Stimulated activated CD4-positive, alpha-beta T cell treated with anti-CD3 and anti-CD28 coated beads, Interleukin-1b, Interleukin-23, amount 100 ng/mL, for 4 hours (primary cell): ENCODE data around the gene BCO1.

Experiments
- DNase-seq, 2 donors: peaks; one replicate each; pipeline ENCODE4 v3.0.0-alpha.2; 2020; ENCODE audit warnings: low read depth in 2 of 2

Gene BCO1

DNA sequence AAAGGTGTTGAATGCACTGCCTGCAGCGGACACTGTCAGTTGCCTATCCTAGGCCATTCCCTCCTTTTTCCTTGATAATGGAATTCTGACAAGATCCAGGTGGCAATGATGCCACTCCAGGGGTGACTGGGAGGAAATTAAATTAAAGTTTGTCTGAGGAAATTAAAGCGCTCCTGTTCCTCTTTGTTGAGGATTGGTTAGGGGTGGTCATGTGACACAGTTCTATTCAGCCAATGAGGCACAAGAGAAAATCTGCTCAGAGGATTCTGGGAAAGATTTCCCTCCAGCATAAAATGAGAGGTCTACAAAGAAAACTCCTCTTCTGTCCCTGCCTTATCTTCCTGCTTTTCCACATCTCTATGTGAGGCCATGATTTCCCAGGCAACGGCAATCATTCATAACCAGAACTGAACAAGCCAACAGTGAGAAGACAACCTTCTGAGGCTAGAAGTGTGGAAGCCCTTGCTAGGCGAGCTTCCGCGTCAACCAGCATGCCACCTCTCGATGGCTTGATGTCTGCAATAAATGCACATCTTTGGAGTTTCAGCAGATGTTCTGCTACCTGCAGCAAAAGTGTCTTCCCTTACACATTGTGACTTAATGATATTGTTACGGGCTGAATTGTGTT lies 5.6 kb upstream of the BCO1 start:
- no peak for DNase-seq

DNA sequence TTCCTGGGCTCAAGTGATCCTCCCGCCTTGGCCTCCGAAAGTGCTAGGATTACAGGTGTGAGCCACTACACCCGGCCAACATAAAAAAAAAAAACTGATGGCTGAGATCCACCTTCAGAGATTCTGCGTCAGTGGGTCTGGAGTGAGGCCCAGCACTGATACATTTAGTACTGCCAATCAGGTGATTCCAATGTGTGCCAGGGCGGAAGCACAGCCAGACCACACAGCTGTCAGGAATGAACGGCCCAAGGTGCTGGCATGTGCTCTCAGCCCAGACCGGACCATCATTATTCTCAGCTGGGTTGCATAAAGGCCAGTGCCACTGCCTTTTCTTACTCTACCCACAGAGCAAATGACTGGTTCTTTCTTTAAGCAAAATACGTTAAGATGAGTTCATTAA lies 1.2 kb upstream of the BCO1 start:
- DNase-seq, result no peak

DNA sequence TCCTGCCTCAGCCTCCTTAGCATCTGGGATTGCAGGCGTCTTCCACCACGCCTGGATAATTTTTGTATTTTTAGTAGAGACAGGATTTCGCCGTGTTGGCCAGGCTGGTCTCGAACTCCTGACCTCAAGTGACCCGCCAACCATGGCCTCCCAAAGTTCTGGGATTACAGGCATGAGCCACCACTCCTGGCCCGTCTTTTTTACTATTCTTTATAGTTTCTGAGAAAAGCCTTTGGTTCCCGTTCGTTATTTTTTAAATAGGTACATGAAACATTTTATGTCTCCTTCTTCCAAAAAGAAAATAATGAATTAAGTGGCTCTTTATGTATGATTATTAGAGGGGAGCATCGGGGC lies 570 bp upstream of the BCO1 start:
- DNase-seq, result no peak

DNA sequence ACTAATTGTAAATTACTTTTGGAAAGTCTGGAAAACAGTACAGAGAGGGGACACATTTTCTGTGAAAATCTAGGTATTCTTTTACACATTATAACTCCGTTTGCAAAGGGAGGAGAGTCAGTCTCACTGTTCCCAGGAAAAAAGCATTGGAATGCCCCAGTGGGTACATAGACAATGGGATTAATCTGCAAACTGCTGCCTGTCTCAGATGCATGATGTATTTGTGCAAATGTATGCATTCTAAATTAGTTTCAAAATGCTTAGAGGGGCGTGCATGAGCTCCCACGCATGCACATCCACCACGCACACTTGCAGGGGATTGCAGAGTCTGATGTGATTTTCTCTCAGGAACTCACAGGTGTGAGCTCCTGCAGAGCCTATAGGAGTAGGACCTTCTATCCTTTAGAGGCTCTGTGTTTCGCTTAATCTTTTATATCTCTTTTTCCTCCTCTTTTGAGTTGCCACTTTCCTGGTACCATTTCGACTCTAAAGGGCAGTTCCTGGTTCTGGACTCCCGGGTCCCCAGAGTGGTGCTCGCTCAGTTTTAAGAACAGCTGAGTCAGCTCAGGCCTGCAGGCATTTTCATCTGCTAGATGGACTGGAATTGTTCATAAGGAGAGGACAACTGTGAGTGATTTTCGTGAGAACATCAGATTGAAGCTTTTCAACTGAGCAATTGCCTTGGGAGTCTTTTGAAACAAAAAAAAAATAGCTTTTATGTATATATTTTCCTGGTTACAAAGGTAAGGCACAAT lies 1.1 kb downstream of the BCO1 start:
- DNase-seq, result no peak

GRCh38 chr16:81241706-81242105 lies 3.2 kb downstream of the BCO1 start:
- DNase-seq, result no peak

GRCh38 chr16:81242977-81243618 lies 4.6 kb downstream of the BCO1 start:
- no peak for DNase-seq

DNA sequence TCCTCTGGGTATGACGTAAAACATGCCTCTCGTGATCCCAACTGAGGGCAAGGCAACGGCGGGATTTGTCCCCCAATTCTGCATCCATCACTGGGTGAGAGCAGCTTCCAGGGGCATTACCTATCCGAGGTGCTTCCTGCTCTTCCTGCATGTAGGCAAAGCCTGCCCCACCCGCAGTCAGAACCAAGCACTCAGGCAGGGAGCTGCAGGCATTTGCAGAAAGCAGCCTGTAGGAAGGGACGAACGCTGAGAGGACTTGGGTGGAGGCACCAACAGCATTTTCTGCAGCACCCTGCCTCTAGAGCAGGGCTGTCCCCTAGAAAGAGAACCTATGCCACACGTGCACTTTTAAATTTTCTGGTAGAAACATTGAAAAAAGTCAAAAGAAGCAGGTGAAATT lies 5.5 kb downstream of the BCO1 start:
- no peak for DNase-seq

GRCh38 chr16:81251871-81252270 lies 13.4 kb downstream of the BCO1 start:
- no peak for DNase-seq

DNA sequence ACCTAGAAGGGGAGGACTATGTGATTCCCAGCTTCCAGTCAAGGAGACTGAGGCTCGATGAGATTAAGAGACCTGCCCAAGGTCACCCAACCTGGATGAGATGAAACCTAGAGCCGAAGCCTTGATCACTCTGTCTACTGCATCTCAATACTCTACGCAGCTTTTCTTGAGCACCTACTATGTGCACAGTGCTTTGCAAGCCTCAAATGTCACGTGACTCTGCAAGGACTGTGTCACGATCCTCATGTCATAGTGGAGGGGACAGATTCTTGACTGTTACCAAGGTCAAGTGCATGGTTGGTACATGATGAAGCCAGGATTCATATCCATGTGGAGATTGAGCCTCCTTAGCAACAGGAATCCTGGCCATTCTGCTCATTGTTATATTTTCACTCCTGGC lies 14.7 kb downstream of the BCO1 start:
- no peak for DNase-seq

DNA sequence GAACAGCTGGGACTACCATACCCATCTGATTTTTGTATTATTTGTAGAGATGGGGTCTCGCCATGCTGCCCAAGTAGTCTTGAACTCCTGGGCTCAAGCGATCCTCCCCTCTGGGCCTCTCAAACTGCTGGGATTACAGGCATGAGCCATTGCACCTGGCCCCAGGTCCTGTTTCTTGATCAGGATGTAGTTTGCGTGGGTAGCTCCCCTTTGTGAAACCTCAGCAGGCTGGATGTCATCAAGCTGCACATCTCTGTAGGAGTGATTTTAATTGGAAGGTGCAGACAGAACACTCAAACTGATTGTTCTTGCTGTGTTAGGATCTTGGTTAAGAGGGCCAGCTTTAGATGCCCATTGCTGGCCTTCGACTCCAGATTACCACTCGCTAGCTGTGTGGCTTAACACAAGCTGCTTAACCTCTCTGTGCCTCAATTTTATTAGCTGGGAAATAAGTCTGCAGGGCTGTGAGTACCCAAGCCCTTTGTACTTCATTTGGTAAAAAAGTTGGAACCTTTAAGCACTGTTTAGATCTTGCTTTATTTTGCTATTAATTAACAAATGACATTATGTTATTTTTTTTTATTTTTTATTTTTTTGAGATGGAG lies 16.5 kb downstream of the BCO1 start:
- no peak for DNase-seq

DNA sequence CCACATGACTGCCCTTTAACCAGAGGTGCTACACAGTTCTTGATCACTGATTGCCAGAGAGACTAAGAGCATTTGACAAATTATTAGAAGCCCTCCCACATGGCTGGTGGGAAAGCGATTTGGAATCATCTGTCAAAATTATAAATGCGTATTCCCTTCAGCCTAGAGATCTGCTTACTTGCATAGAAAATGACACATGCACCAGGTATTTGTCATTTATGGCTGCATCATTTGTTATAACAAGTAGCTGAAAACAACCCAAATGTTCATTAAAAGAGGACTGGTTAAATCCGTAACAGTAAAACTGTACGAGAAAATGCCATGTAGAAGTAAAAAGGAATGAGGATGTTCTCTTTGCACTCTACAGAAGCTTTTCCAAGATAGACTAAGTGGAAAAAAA lies 21.4 kb downstream of the BCO1 start:
- DNase-seq, result no peak

DNA sequence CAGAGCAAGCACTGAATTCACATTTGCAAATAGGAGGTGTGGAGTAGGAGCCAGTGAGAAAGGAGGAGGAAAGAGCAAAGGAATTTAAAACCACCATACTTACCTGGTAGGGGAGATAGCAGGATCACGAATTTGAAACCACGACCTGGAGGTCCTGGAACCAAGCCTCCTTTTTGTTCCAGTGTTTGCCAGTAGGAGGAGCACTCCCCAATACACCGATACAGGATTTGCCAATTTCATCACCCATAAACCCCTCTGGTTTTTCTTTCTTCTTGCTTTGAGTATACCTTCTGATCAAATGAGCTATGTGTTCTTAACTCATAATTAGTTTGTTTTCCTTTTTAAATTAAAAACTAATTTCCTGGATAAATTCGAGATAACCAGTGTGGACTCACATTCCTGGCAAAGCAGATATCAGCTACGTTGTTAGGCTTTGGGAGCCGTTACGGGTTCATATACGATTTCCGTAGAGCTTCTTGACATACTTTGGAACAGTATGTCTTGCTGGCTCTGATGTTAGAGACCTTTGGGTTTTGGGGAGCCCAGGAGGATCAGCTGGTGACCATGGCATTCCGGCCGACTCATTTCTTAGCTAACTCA lies 22.7 kb downstream of the BCO1 start:
- DNase-seq, result peak in 1 of 2 donors; percentile 15

- DNase-seq, result no peak
Observed at GRCh38 chr16:81263470-81264220, 25.2 kb downstream of the BCO1 start.

DNA sequence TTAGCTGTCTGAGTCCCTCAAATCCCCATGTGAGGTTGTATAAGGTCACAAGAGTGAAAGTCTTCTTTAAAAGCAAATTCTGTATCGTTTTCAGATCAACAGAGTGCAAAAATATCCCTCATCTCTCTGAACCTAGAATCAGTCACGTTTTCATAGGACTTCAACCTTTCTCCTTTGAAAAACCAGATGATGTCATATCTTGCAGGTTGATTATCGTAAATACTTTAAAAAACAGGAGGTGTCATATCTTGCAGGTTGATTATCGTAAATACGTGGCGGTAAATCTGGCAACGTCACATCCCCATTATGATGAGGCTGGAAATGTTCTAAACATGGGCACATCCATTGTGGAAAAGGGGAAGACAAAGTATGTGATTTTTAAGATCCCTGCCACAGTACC lies 25.9 kb downstream of the BCO1 start:
- DNase-seq, result no peak

DNA sequence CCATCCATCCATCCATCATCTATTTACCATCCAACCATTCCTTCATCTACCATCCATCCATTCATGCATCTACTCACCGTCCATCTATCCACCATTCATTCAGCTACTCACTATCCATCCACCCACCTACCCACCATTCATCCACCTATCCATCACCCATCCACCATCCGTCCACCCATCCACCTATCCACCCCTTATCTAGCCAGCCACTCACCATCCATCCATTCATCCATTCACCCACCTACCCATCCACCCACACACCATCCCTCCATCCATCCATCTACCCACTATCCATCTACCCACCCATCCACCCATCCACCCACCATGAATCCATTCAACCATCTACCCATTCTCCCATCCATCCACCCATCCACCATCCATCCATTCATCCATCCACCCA lies 26.6 kb downstream of the BCO1 start:
- DNase-seq, result no peak

- no peak for DNase-seq
Observed at GRCh38 chr16:81265658-81266451, 27.4 kb downstream of the BCO1 start.

- DNase-seq, result no peak
Observed at GRCh38 chr16:81266680-81267095, 28.2 kb downstream of the BCO1 start.

- DNase-seq, result no peak
Observed at GRCh38 chr16:81268509-81268908, 30.0 kb downstream of the BCO1 start.

DNA sequence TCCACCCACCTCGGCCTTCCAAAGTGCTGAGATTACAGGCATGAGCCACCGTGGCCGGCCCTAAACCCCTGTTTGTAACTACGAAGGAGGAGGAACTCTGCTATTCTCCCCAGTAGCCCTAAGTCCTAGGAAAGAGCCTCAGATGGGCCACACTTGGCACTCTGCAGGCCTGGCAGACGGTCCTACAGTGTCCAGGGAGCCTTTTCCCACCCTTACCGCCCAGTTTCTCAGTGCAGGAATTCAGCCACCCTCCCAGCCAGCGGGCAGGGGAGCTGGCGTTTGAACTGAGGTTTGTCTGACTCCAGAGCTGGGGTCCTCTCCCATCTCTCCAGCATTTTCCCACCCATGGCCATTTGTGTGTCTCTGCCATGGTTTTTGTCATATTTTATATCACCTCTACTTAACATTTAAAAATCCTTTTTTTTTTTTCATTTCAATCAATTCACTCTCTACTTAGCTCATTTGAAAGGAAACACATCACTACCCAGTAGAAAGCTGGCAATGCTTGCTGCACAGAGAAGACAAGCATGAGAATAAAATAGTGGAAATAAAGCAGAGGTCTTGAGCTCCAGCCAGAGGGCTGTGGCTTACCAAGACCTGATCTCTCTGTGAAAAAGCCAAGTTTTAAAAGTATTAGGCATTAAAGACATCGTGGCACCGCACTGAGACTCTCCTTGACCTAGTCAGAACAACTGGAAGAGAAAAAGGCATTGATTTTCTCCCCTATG lies 34.9 kb downstream of the BCO1 start:
- no peak for DNase-seq

DNA sequence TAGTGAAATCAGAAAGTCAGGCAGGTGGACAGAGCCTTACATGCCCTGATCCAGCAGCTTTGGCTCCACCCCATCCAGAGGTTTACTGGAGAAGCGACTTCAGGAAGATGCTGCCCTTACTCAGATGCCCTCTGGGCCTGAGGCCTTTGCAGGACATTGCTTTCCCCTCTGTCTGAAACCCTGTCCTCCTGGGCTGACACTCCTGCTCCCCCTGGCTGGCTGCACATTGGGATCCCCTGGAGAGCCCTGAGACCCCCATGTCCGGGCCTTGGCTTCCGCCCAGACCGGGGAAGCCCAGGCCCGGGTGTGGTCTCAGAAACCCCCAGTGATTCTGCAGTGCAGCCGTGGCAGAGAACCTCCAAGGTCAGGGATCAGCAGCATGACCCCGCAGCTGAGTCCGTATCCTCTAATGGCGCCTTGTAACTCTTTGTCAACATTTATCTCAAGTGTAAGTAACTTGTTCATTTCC lies 36.6 kb downstream of the BCO1 start:
- no peak for DNase-seq
